Keratinocyte (primary cell): ENCODE results near the gene TKT. TPM values are rescaled to one million over a fixed set of nuclear protein-coding genes. Genes with fewer than 3 reads are reported as not detected.
A peak's percentile ranks its signal among the peaks of the same experiment; 100 is the strongest.
"Not testable (repeated sequence)": the region's sequence is repeated elsewhere in the genome, so short reads cannot be mapped to it uniquely, and the experiment has no call there.

Experiments used
- DNase-seq: peaks from one replicate; pipeline ENCODE4 v3.0.0-alpha.2; 2011; ENCODE audit warnings: low read depth, missing footprints, low spot score
- FAIRE-seq: peaks from 2 replicates; lab custom pipeline; 2011; peaks lifted over from hg19 to GRCh38; lab: Jason Lieb, UNC
- H2AFZ ChIP-seq: 2 replicates; pipeline ENCODE4 v1.6.0; 2012; ENCODE audit warnings: low read length, control low read depth, inconsistent platforms; ENCODE audit not compliant: control insufficient read depth
- H3K27ac ChIP-seq: 2 replicates; pipeline ENCODE4 v1.5.1; 2011; ENCODE audit warnings: low read length; ENCODE audit not compliant: control insufficient read depth, insufficient read depth
- H3K27me3 ChIP-seq: 3 replicates; pipeline ENCODE4 v1.6.0; 2011; ENCODE audit warnings: low read length; ENCODE audit not compliant: control insufficient read depth, insufficient read depth; ENCODE audit errors: extremely low read depth
- H3K36me3 ChIP-seq, 2 experiments: 2 replicates in 1 of 2; 3 replicates in 1 of 2; pipeline ENCODE4 v1.5.1; 2011; ENCODE audit warnings: low read length in 2 of 2, mild to moderate bottlenecking in 1 of 2; ENCODE audit not compliant: control insufficient read depth in 2 of 2, insufficient read depth in 2 of 2; ENCODE audit errors: extremely low read depth in 1 of 2
- H3K4me1 ChIP-seq: 3 replicates; pipeline ENCODE4 v1.5.1; 2011; ENCODE audit warnings: low read length; ENCODE audit not compliant: control insufficient read depth, insufficient read depth; ENCODE audit errors: extremely low read depth
- H3K4me2 ChIP-seq: 3 replicates; pipeline ENCODE4 v1.6.0; 2011; ENCODE audit warnings: low read depth, low read length; ENCODE audit not compliant: control insufficient read depth, insufficient read depth; ENCODE audit errors: extremely low read depth
- H3K4me3 ChIP-seq, 3 experiments: fragments of 200-600 bp in 1 of 3; sonication (generic) in 1 of 3; 2 replicates in 2 of 3; 3 replicates in 1 of 3; pipeline ENCODE4 v1.5.1; 2011 to 2016; ENCODE audit warnings: low read length in 3 of 3, mild to moderate bottlenecking in 3 of 3, control low read depth in 2 of 3, inconsistent platforms in 1 of 3, low read depth in 1 of 3, mixed read lengths in 1 of 3, mixed run types in 1 of 3, moderate library complexity in 1 of 3; ENCODE audit not compliant: control insufficient read depth in 2 of 3, insufficient read depth in 2 of 3; ENCODE audit errors: extremely low read depth in 1 of 3
- H3K79me2 ChIP-seq: 2 replicates; pipeline ENCODE4 v1.6.0; 2012; ENCODE audit warnings: low read length; ENCODE audit not compliant: control insufficient read depth, insufficient read depth
- H3K9ac ChIP-seq: 3 replicates; pipeline ENCODE4 v1.6.0; 2011; ENCODE audit warnings: low read length; ENCODE audit not compliant: control insufficient read depth, insufficient read depth; ENCODE audit errors: extremely low read depth
- H3K9me1 ChIP-seq: 3 replicates; pipeline ENCODE4 v1.6.0; 2011; ENCODE audit warnings: low read length; ENCODE audit not compliant: control insufficient read depth, insufficient read depth; ENCODE audit errors: extremely low read depth
- H3K9me3 ChIP-seq: 2 replicates; pipeline ENCODE4 v1.5.1; 2012; ENCODE audit warnings: low read depth, low read length; ENCODE audit not compliant: control insufficient read depth
- H4K20me1 ChIP-seq: 3 replicates; pipeline ENCODE4 v1.6.0; 2011; ENCODE audit warnings: low read length; ENCODE audit not compliant: control insufficient read depth, insufficient read depth; ENCODE audit errors: extremely low read depth
- EZH2 ChIP-seq: IDR thresholded peaks from one replicate; pipeline ENCODE4 v1.6.1; 2012; ENCODE audit warnings: inconsistent platforms, mild to moderate bottlenecking, low read length, moderate library complexity
- dilution Hi-C: fragments of 300-500 bp; cut with MboI; formaldehyde crosslinking; loops from one replicate; pipeline ENCODE4 v1.7.0; 2020; ENCODE audit warnings: low sequenced_read_pairs; ENCODE audit not compliant: extremely low pct_ligation_motif_present
- polyA plus RNA-seq, 5 experiments: library from polyadenylated mRNA; depleted of rRNA in 3 of 5; stranded (reverse) in 3 of 5; stranded (forward) in 1 of 5; unstranded in 1 of 5; fragments of >200 nt; gene quantifications; 1 replicate in 1 of 5; 2 replicates in 3 of 5; 3 replicates in 1 of 5; pipeline versions ENCODE4 v1.2.1 to v1.2.3, GENCODE V29; 2011 to 2012; ENCODE audit warnings: missing spikeins in 2 of 5, low read depth in 1 of 5, low replicate concordance in 1 of 5
- TF ChIP-seq, protein P1 (sequence below), 3 experiments: IDR thresholded peaks in 1 of 3; conservative IDR thresholded peaks in 1 of 3; optimal IDR thresholded peaks in 1 of 3; 2 replicates in 2 of 3; 3 replicates in 1 of 3; pipeline versions ENCODE3 to v1.5.1; 2011; ENCODE audit warnings: low read length in 3 of 3, mild to moderate bottlenecking in 3 of 3, moderate library complexity in 2 of 3, control low read depth in 1 of 3, inconsistent platforms in 1 of 3; ENCODE audit not compliant: insufficient read depth in 2 of 3; ENCODE audit errors: extremely low read depth in 1 of 3

Gene TKT
- polyA plus RNA-seq, 1 donor (not counting 4 experiments of a cell fraction or from before 2014, with no cell fraction given) = 266 TPM

- H3K9me3 ChIP-seq = no peaks in the 10 kb centered on the region
- peak overlapping the region; percentile 79 to 95 (median 89) for H3K4me3 ChIP-seq
- no peak for DNase-seq
- dilution Hi-C loops = no loop called here
- TF ChIP-seq, protein P1, sequence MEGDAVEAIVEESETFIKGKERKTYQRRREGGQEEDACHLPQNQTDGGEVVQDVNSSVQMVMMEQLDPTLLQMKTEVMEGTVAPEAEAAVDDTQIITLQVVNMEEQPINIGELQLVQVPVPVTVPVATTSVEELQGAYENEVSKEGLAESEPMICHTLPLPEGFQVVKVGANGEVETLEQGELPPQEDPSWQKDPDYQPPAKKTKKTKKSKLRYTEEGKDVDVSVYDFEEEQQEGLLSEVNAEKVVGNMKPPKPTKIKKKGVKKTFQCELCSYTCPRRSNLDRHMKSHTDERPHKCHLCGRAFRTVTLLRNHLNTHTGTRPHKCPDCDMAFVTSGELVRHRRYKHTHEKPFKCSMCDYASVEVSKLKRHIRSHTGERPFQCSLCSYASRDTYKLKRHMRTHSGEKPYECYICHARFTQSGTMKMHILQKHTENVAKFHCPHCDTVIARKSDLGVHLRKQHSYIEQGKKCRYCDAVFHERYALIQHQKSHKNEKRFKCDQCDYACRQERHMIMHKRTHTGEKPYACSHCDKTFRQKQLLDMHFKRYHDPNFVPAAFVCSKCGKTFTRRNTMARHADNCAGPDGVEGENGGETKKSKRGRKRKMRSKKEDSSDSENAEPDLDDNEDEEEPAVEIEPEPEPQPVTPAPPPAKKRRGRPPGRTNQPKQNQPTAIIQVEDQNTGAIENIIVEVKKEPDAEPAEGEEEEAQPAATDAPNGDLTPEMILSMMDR (optimal IDR thresholded peaks at IDR 0.05 in 1 of 3, IDR thresholded peaks at IDR 0.05 in 1 of 3, conservative IDR thresholded peaks at IDR 0.05 in 1 of 3; ENCODE audit: extremely low read depth in 1 of 3, insufficient read depth in 2 of 3, low read length in 3 of 3) = no peak
- TF ChIP-seq EZH2 = no peak
- H3K27ac ChIP-seq = peak overlapping the region; percentile 72
- H3K9ac ChIP-seq = peak overlapping the region; percentile 81
- H3K4me1 ChIP-seq = peaks cover 18% of the 10 kb centered on the region
- H3K79me2 ChIP-seq = peaks cover 60% of the 10 kb centered on the region
- peaks cover 2% of the 10 kb centered on the region for H3K9me1 ChIP-seq
- H4K20me1 ChIP-seq = peaks cover 44% of the 10 kb centered on the region
- no peak overlapping the region for H2AFZ ChIP-seq
- peak; percentile 34 for FAIRE-seq
- no peaks in the 10 kb centered on the region for H3K27me3 ChIP-seq
- H3K36me3 ChIP-seq = peaks cover 13 to 17% of the 10 kb centered on the region in 2 experiments
- H3K4me2 ChIP-seq = peak overlapping the region; percentile 93
These were observed 1.1 kb downstream of the TKT start for GRCh38 chr3:53254509-53255422.

- H3K79me2 ChIP-seq = peaks cover 69% of the 10 kb centered on the region
- no peak for DNase-seq
- TF ChIP-seq, protein P1 (optimal IDR thresholded peaks at IDR 0.05 in 1 of 3, IDR thresholded peaks at IDR 0.05 in 1 of 3, conservative IDR thresholded peaks at IDR 0.05 in 1 of 3; ENCODE audit: extremely low read depth in 1 of 3, insufficient read depth in 2 of 3, low read length in 3 of 3) = no peak
- TF ChIP-seq EZH2 = no peak
- H3K27ac ChIP-seq = peak overlapping the region; percentile 72
- H2AFZ ChIP-seq = no peak overlapping the region
- H3K27me3 ChIP-seq = no peaks in the 10 kb centered on the region
- peaks cover 13 to 17% of the 10 kb centered on the region in 2 experiments for H3K36me3 ChIP-seq
- dilution Hi-C loops = no loop called here
- H3K9me3 ChIP-seq = no peaks in the 10 kb centered on the region
- peak overlapping the region; percentile 81 for H3K9ac ChIP-seq
- FAIRE-seq = peak; percentile 26
- H3K4me2 ChIP-seq = peak overlapping the region; percentile 93
- H3K9me1 ChIP-seq = peaks cover 2% of the 10 kb centered on the region
- H4K20me1 ChIP-seq = peaks cover 51% of the 10 kb centered on the region
- peaks cover 18% of the 10 kb centered on the region for H3K4me1 ChIP-seq
- H3K4me3 ChIP-seq = peak overlapping the region; percentile 79 to 95 (median 89)
These were observed 1.9 kb downstream of the TKT start for GRCh38 chr3:53253707-53254508.

GRCh38 chr3:53252947-53253322 is 2.9 kb downstream of the TKT start:
- Histone ChIP-seq H3K36me3 (peaks cover 13 to 17% of the 10 kb centered on the region in 2 experiments), H3K4me1 (peaks cover 18% of the 10 kb centered on the region), H3K4me2 (peak overlapping the region; percentile 93), H3K79me2 (peaks cover 79% of the 10 kb centered on the region), H4K20me1 (peaks cover 60% of the 10 kb centered on the region)
- H3K27ac ChIP-seq, H3K4me3 ChIP-seq, H3K27me3 ChIP-seq, dilution Hi-C loops, H2AFZ ChIP-seq, FAIRE-seq, DNase-seq, H3K9me3 ChIP-seq, H3K9ac ChIP-seq, H3K9me1 ChIP-seq: not testable (repeated sequence)
